ENCODE results near the gene TSPAN15.

TSPAN15 gene

GRCh38 chr10:69451209-69451783, at the start of gene TSPAN15:
TSPAN15 (plus strand) TSS chr10:69451465; CDS start chr10:69451595, 130 bp downstream.
- peak; percentile 84 for DNase-seq

DNA sequence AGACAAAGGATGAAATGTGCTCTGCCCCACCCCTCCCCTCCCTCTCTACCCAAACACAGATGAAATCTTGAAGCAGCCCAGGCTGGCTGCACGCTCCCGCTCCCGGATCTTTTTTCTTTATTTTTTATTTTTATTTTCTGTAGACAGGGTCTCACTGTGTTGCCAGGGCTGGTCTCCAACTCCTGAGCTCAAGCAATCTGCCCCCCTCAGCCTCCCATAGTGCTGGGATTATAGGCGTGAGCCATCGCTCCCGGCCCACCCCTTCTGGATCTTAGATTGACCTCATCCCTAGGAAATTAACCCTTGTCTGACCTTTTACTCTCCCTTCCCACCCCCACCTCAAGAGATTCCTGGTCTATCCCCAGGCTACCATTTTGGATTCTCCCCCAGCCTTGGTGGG, 48.9 kb upstream of the TSPAN15 start:
- no peak for DNase-seq

DNA sequence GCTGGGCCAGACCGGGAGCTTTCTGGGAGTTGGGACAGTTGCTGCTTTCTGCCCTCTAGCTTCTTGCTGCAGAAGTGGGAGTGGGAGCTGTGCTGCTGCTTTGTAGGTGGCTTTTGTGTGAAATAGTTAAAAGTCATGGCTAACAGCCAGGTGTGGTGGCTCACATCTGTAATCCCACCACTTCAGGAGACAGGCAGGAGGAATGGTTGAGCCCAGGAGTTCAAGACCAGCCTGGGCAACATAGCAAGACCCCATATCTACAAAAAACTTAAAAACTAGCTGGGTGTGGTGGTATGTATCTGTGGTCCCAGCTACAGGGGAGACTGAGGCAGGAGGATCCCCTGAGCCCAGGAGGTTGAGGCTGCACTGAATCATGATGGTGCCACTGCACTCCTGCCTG, 48.2 kb upstream of the TSPAN15 start:
- no peak for DNase-seq

DNA sequence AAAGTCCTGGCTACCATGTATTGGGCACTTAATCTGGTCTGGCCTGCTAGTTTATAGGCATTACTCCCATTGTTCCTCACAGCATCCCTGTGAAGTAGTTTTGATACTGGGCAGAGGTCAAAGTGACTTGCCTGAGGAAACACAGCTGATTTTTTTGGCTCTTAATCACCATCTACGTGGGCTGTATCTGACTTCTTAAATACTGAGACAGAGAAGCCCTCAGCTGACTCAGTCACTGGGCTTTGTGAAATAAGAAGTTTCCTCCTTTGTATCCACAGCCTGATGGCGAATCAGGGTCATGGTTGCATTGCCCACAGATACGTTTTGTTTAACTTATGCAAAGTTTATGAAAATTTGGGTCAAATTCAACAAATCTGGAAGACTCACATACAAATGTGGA, 47.7 kb upstream of the TSPAN15 start:
- DNase-seq = no peak

GRCh38 chr10:69404786-69405185, 46.5 kb upstream of the TSPAN15 start:
- DNase-seq = no peak

DNA sequence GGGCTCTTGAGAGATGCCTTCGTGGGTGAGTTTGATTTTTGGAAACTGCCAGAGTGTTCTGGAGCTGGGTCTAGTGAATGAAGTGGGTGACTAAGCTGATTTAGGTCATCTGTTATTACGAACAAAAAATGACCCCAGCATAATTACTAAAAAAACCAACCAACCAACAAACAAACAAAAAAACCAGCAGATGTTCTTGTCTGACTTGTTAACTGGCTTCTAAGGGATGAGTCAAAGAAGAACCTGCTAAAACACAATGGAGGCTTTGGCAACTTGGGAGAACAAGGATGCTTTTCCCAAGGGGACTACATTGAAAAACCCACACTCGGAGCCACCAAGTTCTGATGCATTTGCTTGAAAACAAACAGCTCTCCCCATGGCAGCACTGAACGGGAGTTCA, 46.0 kb upstream of the TSPAN15 start:
- DNase-seq = no peak

GRCh38 chr10:69406302-69406811, 44.9 kb upstream of the TSPAN15 start:
- no peak for DNase-seq

GRCh38 chr10:69406816-69407580, 44.3 kb upstream of the TSPAN15 start:
- DNase-seq = no peak

- peak; percentile 34 for DNase-seq
These were observed 43.5 kb upstream of the TSPAN15 start for GRCh38 chr10:69407621-69408301.

GRCh38 chr10:69408318-69409175, 42.7 kb upstream of the TSPAN15 start:
- DNase-seq = peak; percentile 94

GRCh38 chr10:69409176-69409495, 42.1 kb upstream of the TSPAN15 start:
- DNase-seq = no peak

DNA sequence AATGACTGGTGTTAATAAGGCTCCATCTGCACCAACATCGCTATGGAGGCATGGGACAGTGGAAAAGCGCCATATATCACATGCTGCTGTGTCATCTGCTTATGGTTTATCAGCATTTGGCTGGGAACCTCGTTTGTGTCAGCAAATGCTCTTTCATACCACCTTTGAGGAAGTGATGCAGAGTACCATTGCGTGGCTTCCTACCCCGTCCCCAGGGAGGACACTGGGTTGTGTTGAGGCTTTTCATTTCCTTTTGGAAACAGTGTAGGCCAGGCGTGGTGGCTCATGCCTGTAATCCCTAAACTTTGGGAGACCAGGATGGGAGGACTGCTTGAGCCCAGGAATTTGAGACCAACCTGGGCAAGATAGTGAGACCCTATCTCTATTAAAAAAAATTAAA, 41.3 kb upstream of the TSPAN15 start:
- DNase-seq = no peak

DNA sequence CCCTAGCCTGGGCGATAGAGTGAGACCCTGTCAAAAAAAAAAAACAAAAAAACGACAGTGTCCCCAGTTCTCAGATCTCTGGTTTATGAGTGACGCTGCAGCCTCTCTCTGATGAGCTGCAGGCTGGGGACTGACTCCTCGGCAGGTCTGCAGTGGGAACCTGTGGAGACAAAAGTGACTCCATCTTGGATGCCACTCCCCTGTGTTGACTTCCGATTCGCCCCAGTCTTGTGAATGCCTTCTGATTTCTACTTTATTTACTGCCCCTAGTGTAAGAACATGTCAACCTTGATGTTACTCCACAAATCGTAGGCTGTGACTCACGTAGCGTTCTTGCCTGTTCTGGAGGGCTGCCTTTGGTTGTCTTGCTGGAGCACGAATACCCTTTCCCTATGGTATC, 40.8 kb upstream of the TSPAN15 start:
- DNase-seq = no peak

DNA sequence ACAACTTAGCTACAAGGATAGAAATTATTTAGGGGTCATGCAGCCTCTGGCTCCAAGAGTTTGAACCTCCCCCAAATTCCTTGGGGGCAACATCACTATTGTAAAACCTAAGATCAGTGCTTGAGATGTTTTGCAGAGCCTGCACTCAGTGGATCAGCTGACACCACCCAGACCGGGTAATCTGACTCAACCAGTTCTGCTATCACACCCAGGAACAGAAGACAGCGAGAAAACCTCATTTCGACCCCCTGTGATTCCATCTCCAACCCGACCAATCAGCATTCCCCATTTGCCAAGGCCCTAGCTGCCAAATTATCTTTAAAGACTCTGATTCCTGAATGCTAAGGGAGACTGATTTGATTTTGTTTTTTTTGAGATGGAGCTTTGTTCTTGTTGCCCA, 39.8 kb upstream of the TSPAN15 start:
- no peak for DNase-seq

GRCh38 chr10:69412232-69412790, 39.0 kb upstream of the TSPAN15 start:
- no peak for DNase-seq

GRCh38 chr10:69413221-69413865, 37.9 kb upstream of the TSPAN15 start:
- peak; percentile 33 for DNase-seq

- DNase-seq = no peak
These were observed 36.9 kb upstream of the TSPAN15 start for GRCh38 chr10:69414036-69415018.

DNA sequence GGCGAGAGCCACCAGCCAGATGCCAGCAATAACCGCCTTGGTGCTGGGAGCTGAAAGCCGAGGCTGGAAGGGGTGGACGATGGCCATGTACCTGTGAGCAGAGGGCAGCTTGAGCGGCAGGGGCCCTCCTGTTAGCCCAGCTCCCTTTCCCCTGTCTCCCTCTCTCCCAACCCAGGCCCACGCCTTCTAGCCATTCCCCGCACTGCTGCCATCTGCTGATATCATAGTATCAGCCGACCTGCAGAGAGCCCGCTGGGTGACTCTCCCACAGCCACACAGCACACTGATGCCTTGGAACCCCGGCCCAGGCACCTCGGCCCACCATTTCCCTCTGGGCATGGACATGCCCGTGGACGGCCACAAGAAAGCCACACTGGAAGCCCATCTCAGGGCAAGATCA, 36.2 kb upstream of the TSPAN15 start:
- no peak for DNase-seq

DNA sequence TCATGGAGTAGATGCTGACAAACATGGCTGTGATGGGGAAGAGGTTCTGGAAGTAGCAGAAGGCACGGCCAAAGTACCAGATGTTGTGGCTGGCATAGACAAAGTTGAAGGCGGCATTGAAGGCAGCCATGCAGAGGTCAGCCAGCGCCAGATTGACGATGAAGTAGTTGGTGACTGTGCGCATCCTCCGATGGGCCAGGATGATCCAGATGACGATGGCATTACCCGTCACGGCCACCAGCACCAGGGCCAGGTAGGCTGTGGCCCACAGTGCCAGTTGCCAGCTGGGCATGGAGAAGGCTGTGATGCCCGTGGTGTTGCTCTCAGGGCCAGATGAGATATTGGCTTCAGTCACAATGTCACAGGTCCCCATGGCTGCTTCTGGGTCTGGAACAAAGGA, 35.3 kb upstream of the TSPAN15 start:
- DNase-seq = no peak

- DNase-seq = no peak
These were observed 34.6 kb upstream of the TSPAN15 start, which contains the start of gene TACR2 for GRCh38 chr10:69416695-69417094. TACR2 (minus strand) TSS chr10:69416918; CDS start chr10:69416323, 595 bp downstream.

DNA sequence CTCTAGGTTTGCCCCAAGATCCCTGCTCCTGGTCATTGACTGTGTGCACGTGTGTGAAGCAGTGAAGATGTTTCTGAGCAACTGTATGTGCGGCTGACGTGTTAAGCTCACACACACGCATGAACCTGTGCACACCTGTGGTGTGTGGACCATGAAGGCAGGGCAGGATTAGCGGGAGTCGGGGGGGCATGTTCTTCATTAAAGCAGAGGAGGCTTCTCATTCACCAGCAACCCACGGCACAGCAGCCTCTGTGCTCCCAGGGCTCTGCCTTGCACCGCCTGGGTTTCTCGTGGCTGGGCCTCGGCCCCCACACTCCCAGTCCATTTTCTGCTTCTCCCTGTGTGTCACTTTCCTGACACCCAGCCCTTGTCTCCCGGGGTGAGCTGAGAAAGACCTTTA, 33.7 kb upstream of the TSPAN15 start:
- DNase-seq = no peak
